HTERT RPE-1 (cell line): ENCODE data around the gene RPUSD1.

Experiments used
- in situ Hi-C: fragments of 300-500 bp; cut with MboI; formaldehyde crosslinking; loops from 4 replicates; pipeline ENCODE4 v1.14.3; 2020; ENCODE audit warnings: low sequenced_read_pairs

The RPUSD1 gene

DNA sequence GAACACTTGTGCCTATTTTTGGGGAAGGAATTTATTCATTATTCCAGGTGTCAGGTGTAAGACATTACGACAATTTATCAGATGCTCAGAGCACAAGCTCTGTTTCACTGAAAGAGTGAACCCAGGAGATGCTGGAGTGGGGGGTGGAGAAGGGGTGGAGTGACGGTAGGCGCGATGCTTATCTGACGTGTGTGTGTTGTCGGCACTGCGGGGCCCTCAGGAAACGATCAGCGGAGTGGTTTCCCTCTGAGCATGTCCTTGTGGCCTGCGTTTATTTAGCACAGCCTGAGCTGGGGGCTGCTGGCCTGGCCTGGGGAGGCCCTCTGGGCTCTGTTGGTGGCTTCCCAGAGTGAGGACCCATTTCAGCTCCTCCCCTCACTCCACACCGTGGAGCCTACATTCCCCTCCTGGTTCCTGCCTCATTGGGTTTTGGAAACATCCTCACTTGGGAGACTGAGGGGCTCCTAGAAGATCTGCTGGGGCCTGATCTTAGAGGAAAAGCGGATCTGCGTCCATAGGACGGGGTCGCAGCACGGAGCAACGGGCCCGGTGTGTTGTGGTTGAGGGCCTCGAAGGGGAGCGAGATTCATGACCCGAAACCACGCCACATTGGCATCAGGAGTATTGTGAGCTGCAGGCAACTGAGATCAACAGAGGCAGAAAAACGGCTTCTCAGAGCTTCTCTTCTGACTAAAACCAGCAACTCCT is 31.3 kb upstream of the RPUSD1 start:
- in situ Hi-C loops, result no loop called here

DNA sequence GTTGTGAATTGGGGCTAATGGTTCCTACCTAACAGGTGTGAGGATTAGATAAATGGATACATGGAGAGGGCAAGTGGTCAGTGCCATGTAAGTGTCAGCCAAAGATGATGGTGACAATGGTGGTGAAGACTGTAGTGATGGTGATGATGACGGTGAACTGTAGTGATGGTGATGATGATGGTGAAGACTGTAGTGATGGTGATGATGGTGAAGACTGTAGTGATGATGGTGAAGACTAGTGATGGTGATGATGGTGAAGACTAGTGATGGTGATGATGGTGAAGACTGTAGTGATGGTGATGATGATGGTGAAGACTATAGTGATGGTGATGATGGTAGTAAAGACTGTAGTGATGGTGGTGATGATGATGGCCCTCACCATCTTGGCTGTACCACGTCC is 30.4 kb upstream of the RPUSD1 start:
- in situ Hi-C loops, result no loop called here

GRCh38 chr16:818132-818531 is 30.0 kb upstream of the RPUSD1 start:
- in situ Hi-C loops, result no loop called here

- in situ Hi-C loops, result no loop called here
Observed at GRCh38 chr16:817001-817906, 29.1 kb upstream of the RPUSD1 start.

- in situ Hi-C loops, result no loop called here
Observed at GRCh38 chr16:815861-816260, 27.7 kb upstream of the RPUSD1 start.

DNA sequence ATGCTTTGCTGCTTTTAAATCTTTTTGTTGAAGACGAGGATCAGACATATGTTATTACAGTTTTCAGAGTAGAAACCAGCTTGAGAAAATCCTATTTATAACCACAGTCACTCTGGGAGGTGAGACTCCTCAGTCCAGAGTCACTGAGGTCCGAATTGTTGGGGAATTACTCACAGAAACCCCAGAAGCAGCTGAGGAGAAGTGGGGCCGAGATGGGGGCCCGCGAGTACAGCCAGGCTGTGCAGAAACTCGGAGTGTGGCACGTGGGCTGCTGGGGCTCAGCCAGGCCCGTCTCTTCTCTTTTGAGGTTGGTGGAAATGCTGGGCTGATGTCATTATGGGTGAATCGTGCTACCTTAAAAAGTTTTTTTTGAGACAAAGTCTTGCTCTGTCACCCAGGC is 26.8 kb upstream of the RPUSD1 start:
- in situ Hi-C loops, result no loop called here

DNA sequence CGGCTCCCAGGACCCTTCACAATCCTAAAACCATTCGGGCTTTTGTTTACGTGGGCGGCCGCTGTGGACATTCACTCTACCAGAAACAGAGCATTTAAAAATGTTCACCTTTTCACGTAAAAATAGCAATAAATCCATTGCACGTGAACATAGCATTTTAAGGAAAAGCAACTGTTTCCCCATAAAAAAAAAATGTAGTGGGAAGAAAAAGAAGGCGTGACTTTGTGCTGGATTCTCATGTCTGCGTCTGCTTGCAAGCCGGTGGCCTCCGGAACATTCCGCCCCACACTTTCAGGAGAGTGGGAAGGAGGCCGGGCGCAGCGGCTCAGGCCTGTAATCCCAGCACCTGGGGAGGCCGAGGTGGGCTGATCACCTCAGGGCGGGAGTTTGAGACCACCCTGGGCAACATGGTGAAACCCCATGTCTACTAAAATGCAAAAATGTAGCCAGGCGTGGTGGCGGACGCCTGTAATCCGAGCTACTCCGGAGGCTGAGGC is 25.8 kb upstream of the RPUSD1 start:
- in situ Hi-C loops, result no loop called here

GRCh38 chr16:813204-813915 is 25.2 kb upstream of the RPUSD1 start:
- in situ Hi-C loops, result no loop called here

DNA sequence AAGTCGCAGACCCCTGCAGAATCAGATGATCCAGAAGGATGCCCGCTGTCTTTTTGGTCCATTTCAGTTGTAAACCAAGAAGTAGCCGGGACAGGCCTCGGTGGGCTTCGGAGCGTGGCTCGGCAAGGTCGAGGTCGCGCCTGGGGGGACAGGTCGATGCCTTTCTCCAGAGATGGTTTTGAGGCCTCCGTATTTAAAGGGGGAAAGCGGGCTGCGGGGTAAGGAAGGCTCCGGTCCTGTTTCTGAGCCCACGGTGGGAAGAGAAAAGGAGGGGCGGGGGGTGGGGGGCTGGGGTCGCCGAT is 19.9 kb upstream of the RPUSD1 start:
- in situ Hi-C loops, result no loop called here

- in situ Hi-C loops, result no loop called here
Observed at GRCh38 chr16:807347-808084, 19.3 kb upstream of the RPUSD1 start.

DNA sequence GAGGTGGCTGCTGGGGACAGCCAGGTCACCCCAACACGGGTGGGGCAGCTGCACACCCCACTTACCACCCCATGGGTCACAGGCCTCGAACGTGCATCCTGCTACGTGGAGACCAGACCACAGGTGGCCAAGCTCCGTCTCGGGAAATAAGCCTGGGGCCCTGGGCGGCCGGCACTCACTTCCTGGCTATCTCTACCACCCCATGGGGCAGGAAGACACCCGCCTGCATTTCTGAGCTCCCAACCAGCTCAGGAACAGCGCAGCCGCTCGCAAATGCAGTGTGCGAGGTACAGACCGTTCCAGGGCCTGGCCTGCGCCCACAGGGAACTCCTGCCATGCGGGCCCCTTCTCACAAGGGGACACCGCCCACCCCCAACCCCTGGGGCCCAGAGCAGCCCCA is 17.3 kb upstream of the RPUSD1 start:
- in situ Hi-C loops, result no loop called here

GRCh38 chr16:804193-805048 is 16.2 kb upstream of the RPUSD1 start:
- in situ Hi-C loops, result no loop called here

GRCh38 chr16:803754-804080 is 15.5 kb upstream of the RPUSD1 start:
- in situ Hi-C loops, result no loop called here

- in situ Hi-C loops, result no loop called here
Observed at GRCh38 chr16:802914-803753, 15.0 kb upstream of the RPUSD1 start.

DNA sequence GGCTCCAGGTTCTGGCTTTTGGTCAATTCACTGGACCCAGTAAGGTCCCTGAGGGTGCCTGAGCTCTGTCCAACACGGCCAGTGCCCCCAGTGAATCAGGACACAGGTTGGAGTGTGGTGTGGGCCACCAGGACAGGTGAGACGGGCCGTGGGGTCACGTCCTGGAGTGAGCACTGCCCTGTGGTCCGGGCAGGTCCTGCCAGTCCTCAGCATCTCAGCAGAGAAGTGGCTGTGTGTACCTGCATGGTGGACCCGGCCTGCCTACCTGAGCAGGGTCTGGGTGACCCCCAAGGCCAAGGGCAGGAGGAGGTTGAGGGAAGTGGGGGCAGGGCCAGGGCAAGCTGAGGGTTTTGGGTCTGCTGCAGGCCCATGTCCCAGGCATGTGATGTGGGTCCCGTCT is 14.3 kb upstream of the RPUSD1 start:
- in situ Hi-C loops, result no loop called here

DNA sequence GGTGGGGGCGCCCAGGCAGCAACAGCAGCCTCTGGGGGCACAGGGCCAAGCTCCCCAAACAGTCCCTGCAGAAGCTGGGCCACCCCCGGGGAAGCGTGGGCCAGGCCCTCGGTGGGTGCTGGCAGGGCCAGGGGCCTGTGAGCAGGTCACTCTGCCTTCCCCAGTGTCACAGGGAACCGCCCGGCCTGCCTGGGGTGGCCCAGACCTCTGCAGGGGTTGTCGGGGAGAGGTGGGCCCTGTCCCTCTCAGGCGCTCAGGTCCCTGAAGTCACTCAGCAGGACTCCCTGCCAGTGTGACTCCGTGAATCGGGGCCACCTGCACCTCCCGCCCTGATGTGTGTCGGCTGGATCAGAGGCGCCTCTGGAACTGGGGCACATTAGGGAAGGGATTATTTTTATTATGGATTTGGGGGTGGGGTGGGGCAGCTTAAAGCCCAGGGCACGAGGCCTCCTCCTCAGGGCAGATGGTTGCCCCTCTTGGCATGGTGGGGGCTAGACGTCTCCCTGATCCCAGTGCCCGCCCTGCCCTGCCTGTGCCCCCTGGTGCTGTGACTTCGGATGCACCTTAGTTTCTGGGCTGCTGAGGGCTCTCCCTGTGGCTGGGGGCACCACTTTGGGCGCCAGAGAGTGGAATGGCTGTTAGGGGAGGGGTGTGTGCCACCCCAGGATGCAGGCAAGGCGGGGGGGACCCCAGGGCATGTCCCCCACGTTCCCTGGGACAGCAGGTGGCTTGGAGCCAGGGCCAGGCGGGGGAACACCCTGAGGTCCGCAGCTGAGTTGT is 13.6 kb upstream of the RPUSD1 start:
- in situ Hi-C loops, result no loop called here

DNA sequence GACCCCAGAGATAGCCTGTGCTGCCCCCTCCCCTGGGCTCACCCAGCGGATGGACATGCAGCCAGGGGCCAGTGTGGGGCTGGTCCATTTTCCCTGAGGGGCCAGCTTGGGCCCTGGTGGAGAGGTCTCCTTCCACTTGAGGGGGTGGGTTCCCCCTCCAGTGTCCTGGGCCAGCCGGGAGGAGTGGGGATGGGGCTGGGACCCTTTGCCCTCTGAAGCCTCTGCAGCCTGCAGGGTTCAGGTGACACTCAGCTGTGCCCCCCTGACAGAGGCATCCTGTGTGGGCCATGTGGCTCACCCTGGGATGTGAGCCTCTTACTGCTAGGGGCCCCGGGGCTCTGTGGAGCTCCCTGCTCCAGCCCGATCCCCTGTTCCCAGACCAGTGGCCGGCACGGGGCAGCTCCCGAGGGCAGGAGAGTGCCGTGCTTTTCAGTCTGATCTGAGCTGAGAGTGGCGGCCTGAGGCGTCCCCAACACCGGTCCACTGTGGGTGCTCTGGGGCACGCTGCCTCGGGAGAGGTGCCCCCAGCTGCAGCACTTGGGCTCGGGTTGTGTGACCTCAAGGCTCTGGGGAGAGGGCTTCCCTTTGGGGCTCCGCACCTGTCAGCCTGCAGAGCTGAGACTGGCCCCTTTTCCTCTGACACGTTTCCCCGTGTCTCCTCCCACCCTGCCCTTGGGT is 12.8 kb upstream of the RPUSD1 start:
- in situ Hi-C loops, result no loop called here
